ENCODE data around the gene CYTH2.

Gene CYTH2

DNA sequence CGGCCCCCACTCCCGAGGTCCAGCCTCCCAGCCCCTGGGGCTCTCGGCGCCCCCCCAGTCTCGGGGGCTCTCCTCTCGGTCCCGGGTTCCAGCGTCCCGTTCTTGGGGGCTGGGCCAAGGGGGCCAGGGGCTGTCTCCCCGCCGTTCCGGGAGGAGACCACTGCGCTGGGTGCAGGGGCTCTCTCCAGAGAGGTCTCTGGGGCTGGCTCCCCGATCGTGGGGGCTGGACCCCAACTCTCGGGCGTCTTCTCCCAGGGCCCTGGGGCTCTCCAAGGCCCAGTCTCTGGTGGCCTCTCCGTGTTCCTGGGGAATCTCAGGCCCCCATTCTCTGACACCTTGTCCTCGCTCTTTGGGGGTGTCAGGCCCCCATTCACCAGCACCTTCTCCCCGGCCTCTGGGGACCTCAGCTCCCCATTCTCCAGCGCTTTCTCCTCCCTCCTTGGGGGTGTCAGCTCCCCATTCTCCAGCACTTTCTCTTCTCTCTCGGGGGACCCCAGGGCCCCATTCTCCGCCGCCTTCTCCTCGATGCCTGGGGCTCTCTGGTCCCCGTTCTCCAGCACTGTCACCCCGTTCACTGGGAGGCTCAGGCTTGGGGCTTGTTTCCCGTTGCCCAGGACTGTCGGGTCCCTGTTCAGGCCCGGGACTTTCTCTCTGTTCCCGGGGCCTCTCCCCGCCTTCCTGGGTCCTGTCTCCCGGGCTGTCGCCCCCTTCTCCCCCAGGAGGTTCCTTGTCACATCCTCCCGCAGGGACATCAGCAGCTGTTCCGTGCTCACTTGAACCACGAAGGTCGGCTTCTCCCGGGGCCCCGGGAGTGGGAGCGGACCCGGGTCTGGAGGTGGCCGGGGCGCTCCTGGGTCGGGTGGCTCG lies 28.8 kb downstream of the CYTH2 start:
- DNase-seq (ENCODE audit: extremely low read depth, low read depth): no peak
- TF ChIP-seq, protein P1, sequence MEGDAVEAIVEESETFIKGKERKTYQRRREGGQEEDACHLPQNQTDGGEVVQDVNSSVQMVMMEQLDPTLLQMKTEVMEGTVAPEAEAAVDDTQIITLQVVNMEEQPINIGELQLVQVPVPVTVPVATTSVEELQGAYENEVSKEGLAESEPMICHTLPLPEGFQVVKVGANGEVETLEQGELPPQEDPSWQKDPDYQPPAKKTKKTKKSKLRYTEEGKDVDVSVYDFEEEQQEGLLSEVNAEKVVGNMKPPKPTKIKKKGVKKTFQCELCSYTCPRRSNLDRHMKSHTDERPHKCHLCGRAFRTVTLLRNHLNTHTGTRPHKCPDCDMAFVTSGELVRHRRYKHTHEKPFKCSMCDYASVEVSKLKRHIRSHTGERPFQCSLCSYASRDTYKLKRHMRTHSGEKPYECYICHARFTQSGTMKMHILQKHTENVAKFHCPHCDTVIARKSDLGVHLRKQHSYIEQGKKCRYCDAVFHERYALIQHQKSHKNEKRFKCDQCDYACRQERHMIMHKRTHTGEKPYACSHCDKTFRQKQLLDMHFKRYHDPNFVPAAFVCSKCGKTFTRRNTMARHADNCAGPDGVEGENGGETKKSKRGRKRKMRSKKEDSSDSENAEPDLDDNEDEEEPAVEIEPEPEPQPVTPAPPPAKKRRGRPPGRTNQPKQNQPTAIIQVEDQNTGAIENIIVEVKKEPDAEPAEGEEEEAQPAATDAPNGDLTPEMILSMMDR (IDR thresholded peaks at IDR 0.05; ENCODE audit: low read depth, low read length): no peak

DNA sequence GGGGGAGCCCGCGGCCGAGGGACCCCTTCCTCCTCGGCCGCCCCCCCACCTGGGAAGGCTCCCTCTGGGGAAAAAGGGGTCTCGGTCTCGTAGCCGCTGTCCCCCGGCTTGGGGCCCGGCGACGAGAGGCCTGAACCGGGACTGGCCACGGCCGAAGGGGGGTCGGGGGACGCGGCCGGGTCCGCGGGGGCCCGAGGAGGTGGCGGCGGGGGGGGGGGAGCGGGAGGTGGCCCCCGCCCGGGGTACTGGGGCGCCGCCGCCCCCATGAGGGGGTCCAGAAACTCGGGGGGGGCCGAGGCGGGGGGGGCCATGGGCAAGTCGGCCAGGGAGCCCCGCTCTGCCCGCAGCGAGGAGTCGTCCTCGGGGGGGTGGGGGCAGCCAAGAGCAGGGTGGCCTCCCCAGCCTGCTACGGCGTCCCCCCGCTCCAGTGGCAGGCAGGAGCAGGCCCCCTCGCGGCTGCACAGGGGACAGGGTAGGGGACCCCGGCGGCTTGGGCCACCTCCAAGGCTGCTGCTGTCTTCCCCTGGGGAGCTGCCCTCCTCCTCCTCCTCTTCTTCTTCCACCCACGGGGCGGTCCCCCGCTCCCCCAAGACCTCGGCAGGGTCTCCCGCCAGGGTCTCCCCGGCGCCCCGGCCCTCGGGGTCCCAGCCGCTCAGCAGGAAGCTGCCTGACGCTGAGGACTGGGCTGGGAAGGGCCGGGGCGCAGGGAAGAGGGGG lies 29.6 kb downstream of the CYTH2 start:
- TF ChIP-seq, protein P1 (IDR thresholded peaks at IDR 0.05; ENCODE audit: low read depth, low read length): no peak; the same call in 1 of the 2 replicates
- DNase-seq (ENCODE audit: extremely low read depth, low read depth): no peak

DNA sequence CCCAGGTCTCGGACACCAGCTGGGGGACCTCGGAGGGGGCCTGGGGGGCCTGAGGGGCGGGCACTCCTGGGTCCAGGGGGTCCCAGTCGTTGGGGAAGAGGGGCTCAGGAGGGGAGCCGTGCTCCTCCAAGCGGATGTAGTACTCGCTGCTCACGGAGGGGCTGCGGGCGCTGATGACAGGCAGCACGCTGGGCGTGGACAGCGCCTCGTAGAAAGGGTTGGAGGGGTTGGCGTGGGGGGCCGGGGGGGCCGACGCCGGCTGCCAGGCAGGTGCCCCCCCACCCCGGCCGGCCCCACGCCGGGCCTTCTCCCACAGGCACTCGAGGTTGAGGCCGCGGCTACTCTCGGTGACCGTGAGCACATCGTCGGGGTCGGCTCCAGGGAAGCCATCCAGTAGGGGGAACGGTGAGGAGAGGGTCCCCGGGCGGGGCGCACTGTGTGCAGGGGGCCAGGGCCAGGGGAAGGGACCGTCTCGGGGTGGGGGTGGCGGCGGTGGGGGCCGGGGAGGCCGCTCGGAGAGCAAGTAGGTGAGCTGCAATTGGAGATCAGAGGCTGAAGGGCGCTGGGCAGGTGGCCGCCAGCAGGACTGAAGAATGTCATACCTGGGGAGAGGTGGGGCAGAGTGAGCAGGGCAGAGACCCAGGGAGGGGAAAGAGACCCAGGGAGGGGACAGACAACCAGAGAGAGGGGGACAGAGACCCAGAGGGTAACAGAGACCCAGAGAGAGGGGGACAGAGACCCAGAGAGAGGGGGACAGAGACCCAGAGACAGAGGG lies 30.3 kb downstream of the CYTH2 start:
- no peak for DNase-seq (ENCODE audit: extremely low read depth, low read depth)

DNA sequence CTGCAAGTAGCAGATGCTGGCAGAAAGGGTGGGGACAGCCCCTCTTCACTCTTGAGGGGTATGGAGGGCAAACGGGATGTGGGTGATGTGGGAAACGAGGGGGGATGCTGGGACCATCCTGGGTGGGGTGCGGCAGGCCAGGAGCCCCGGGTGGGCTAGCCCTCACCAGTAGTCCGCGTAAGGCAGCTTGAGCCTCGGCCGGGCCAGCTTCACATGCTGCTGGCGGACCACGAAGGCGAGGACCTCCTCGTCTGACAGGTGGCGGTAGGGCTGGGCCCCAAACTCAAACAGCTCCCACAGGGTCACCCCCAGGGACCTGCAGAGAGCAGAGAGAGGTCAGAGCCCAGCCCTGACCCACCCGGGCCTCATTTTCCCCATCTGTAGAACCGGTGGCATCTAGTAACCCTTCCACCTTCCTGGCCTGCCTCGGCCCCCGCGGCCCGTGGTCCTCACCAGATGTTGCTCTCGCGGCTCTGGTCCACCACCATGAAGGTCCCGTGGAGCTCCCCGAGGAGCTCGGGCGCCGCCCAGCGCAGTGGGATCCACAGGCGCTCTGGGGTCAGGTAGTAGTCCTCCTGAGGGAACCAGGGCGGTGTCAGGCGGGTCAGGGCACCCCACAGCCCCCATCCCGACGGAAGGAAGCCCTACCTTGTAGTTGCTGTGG lies 31.8 kb downstream of the CYTH2 start:
- TF ChIP-seq, protein P1 (IDR thresholded peaks at IDR 0.05; ENCODE audit: low read depth, low read length): no peak
- no peak for DNase-seq (ENCODE audit: extremely low read depth, low read depth)

More for the DNA sequence above, 30.3 kb downstream of the CYTH2 start:
- TF ChIP-seq, protein P1 (IDR thresholded peaks at IDR 0.05; ENCODE audit: low read depth, low read length): no peak

DNA sequence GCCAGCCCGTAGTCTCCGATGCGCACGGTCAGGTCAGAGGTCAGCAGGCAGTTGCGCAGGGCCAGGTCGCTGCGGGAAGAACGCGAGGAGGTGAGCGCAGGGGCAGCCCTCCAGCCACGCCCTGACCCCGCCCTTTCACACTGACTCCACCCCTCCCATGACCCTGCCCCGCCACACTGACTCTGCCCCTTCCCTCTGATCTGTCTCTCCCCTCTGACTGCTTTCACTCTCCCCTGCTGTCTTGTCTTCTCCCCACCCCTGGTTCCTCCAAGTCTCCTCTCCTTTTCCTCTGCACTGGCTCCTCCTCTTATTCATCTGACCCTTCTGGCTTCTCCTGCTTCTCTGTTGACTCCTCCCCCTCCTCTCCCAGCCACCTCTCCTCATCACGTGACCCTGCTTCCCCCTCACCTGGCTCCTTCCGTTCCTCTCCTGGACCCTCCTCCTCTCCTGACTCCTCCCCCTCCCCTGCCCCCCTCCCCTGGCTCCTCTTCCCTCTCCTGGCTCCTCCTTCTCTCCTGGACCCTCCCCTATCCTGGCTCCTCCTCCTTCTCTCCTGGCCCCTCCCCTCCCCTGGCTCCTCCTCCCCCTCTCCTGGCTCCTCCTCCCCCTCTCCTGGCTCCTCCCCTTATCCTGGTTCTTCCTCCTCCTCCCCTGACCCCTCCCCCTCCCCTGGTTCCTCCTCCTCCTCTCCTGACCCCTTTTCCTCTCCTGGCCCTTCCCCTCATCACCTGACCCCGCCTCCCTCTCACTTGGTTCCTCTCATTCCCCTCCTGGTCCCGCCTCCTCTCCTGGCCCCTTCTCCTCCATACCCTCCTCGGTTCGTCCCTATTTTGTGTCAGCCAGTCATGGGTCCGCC lies 32.6 kb downstream of the CYTH2 start:
- DNase-seq (ENCODE audit: extremely low read depth, low read depth): no peak
- TF ChIP-seq, protein P1 (IDR thresholded peaks at IDR 0.05; ENCODE audit: low read depth, low read length): no peak

DNA sequence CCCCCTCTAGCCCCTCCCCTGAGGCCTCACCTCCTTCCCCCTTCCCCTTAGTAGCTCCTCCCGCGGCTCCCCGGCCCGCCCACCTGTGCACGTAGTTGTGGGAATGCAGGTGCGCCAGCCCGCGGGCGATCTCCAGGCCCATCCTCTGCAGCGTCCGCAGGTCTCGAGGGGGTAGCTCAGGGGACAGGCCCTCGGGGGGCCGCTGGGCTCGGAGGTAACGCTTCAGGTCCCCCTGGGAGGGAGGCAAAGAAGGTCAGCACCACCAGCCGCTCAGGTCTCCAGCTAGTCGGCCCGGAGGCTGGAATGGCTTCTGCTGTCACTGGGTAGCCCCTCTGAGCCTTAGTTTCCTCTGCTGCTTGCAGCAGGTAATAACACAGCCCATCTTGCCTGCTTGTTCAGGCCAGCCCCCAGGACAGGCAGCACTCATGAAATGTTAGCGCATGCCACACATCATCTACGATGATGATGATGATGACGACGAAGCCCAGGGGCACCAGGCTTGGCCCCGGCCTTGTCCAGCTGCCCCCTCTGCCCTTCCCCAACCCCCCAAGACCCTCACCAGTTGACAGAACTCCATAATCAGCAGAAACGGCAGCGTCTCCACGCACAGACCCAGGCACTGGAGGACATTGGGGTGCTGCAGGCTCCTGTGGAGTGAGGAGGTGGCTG lies 33.3 kb downstream of the CYTH2 start:
- TF ChIP-seq, protein P1 (IDR thresholded peaks at IDR 0.05; ENCODE audit: low read depth, low read length): no peak
- DNase-seq (ENCODE audit: extremely low read depth, low read depth): no peak
